GM18519 (cell line): ENCODE results near the gene TMEM14A.

Source experiments
- ATAC-seq: cut with Tn5 transposase; IDR thresholded peaks from one replicate; pipeline ENCODE4 v1.9.1; 2021; ENCODE audit warnings: mild to moderate bottlenecking, moderate library complexity; ENCODE audit not compliant: unreplicated experiment, low FRiP score

TMEM14A gene, protein sequence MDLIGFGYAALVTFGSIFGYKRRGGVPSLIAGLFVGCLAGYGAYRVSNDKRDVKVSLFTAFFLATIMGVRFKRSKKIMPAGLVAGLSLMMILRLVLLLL

DNA sequence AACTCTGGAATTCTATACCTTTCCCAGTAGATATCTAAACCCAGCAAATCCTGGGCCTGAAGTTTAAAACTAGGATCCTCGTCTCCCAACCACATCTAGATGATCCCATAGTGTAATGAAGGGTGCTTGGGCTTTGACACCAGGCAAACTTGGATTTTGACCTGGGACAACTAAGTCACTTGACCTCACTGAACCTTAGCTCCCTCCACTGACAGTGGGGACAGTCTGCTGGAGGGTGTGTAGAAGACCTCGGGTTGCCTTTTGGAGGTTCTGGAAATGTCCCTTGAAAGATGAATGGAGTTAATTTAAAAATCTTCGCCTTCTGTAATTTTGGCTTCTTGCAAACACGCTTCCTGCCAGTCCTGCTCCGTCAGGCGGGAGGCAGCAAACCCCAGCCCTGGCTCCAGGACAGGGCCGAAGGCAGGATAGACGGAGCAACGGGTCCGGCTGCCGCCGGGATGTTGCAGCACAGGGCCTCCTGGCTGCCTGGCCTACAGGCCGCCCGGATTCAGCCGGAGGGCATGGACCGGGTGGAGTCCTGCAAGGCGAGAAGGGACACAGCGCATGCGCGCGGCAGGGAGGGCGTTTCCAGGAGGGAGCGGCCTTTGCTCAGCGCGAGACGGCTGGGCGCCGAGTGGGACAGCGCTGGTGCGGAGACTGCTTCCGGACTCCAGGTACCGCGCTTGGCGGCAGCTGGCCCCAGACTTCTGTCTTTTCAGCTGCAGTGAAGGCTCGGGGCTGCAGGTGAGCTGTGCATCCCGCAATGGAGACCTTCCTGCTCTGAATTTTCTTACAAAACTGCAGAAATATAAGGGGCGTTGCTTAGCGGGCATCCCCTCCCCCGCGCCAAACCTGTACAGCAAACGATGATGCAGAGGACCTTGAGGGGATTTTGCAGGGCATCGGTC is at the start of gene TMEM14A:
Gene TMEM14A, plus strand, starts transcription at position 612 of the 908 bp plus-strand sequence. CDS start 5,990 bp downstream, outside the sequence.
- ATAC-seq, result peak; percentile 90

DNA sequence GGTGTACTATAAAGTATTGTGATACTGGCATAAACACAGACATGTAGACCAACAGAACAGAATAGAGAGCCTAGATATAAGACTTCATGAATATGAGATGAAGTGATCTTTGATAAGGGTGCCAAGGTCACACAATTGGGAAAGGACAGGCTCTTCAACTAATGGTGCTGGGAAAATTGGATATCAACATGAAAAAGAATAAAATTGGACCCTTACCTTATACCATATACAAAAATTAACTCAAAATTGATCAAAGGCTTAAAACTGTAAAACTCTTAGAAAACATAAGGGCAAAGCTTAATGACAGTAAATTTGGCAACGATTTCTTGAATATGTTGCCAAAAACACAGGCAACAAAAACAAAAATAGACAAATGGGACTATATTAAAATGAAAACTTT is 49.3 kb upstream of the TMEM14A start:
- ATAC-seq, result no peak

DNA sequence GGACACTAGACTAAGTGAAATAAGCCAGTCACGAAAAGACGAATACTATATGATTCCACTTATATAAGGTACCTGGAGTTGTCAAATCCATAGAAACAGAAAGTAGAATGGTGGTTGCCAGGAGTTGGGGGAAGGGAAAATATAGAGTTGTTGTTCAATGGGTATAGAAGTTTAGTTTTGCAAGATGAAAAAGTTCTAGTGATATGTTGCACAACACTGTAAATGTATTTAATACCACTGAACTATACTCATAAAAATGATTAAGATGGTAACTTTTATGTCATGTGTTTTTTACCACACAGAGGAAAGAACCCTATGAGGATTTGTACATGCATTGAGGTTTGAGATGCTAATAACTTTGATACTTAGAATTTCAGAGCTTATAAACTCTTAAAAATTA is 48.1 kb upstream of the TMEM14A start:
- no peak for ATAC-seq

DNA sequence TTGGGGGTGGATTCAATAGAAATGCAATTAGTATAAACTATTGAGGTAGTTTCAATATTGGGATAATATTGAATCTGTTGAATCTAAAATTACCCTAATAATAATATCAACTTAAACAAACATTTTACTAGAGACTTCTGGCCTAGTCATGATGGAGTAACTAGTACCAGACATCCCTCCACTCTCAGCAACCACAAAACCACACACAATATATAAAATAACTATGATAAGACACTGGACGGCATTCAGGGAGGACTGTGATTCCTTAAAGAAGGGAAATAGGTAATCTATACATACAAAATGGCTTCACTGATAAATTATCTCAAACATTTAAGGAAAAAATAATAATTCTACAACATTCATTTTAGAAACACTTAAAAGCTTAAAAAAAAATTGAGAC is 38.9 kb upstream of the TMEM14A start:
- no peak for ATAC-seq

DNA sequence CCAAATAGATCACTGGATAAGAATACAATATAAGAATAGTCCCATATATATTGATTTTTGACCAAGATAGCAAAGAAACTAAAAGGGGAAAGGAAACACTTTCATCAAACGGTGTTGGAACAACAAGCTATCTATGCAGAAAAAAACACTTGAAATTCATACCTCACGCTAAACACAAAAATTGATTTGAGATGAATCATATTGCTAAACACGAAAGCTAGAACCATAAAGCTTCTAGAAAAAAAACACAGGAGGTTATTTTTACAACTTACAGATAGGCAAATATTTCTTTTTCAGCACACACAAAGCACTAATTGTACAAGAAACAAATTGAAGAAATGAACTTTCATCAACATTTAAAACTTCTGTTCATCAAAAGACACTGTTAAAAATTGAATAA is 36.7 kb upstream of the TMEM14A start:
- no peak for ATAC-seq

DNA sequence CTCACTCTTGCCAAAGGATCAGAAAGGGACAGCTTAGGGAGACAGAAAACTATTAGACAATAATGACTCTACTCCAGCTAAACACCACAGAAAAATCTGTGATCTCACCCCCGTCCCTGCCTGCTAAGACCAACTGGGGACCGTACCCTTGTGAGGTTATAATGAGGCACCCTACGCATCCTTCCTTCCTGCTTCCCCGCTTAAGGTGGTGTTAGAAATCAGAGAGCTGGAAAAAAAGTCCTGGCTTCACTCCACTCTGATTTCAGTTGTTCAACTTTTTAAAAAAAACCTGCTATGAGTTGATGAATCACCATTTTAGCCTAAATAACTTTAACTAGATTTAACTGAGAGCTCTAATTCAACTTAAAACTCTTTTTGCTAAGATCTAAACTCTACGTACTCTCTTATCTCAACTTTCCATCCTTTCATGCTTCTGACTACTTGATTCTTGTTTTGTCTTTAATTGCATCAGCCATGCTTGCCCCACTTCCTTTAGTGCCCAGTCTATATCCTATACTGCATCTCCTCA is 35.8 kb upstream of the TMEM14A start:
- no peak for ATAC-seq

DNA sequence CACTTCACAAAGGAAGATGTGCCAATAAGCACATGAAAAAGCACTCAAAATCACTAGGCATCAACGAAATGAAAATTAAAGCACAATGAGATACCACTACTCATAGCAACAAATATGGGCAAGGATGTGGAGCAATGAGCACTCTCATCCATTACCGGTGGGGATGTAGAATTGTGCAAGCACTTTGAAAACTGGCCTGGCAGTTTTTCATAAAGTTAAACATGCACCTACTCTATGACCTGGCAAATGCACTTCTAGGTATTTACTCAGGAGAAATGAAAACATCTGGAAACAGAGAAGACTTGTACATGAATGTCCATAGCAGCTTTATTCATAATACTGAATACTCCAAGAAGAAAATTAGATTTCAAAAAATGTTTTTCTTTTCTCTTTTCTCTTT is 34.1 kb upstream of the TMEM14A start:
- no peak for ATAC-seq

DNA sequence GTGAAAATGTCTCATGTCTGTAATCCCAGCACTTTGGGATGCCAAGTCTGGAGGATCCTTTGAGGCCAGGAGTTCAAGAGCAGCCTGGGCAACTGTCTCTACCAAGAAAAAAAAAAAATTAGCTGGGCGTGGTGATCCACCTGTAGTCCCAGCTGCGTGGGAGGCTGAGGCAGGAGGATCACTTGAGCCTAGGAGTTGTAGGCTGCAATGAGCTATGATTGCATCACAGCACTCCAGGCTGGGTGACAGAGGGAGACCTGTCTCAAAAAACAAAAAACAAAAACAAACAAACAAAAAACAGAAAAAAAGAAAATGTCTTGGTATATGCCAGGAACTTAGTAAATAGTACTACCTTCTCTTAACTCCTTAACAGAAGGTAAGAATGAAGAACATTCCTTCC is 31.4 kb upstream of the TMEM14A start:
- ATAC-seq, result no peak

DNA sequence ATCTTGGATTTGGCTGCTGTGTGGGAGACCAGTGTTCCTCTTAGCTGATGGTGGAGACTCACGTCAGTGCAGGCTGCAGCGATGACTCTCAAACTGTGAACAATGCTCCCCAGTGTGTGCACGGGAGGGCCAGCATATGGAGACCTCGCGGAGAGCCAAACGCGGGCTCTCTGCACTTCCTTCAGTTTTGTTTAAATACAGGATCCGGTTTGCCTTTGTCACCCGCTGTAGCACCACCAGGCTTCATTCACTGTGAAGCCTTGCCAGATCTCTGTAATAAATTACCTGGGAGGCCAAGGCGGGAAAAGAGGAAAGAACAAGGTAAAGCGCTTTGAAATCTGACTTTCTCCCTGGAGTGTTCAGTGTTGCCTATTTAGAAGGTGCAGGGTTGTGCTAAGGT is 30.7 kb upstream of the TMEM14A start:
- ATAC-seq, result no peak

DNA sequence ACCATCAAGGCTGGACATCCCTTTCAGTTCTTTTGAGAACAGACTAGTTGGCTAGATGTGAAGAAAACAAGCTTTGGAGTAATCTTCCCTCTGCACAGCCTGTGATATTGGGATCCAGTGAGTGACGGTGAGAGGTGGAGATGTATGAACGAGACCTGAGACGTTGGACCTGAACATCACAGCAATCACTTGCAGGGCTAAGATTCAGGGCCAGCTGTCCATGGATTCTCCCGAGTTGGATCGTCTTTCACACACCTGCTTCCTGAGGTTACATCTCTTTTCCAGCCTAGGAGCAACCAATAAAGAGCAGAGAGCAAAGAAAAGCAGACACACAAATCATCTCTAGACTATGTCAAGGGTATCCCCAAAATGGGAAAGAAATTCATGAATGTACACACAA is 30.0 kb upstream of the TMEM14A start:
- no peak for ATAC-seq

DNA sequence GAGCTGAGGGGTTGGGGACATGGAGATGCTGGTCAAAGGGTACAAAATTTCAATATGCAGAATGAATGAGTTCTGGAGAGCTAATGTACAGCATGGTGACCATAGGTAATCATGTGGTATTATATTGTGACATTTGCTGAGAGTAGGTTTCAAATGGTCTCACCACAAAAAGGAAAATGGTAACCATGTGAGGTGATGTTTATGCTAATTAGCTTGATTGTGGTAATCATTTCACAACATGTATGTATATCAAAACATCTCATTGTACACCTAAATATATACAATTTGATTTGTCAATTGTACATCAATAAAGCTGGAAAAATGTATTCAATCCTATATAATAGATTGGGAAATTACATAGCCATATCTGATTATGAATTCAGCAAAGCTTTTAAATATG is 29.5 kb upstream of the TMEM14A start:
- ATAC-seq, result no peak

DNA sequence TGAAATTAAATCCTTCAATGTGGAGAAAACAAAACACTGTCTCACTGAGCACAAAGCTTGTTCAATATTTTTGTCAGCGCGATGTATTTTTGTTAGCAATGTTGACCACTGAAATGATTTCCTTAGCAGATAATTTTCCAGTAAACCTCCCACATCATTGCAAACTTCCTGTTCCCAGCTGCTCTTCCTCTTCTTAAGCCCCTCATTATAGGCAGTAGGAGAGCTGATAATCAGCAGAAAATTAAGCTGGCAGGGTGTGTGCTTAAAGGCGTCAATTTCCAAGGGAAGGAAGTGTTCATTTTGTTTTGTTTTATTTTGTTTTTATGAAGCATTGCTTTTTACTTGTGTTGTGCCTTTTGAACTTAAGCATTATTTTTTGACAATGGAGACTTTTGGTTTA is 29.1 kb upstream of the TMEM14A start:
- ATAC-seq, result no peak

DNA sequence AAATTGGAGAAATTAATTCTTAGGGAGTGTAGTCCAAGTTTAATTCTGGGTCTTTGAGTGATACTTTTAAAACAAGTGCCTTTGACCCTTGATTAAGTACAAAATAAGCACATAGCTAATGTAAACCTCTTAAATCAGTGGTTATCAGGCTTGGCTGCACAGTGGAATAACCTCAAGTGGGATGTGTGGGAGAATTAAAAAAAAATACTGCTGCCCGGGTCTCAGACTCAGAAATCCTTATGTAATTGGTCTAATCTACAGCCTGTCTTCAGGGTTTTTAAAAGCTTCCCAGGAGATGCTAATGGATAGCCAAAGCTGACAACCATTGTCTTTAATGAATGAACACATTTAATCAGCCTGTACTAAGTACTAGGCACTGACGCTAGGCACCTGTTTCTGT is 28.5 kb upstream of the TMEM14A start:
- no peak for ATAC-seq

DNA sequence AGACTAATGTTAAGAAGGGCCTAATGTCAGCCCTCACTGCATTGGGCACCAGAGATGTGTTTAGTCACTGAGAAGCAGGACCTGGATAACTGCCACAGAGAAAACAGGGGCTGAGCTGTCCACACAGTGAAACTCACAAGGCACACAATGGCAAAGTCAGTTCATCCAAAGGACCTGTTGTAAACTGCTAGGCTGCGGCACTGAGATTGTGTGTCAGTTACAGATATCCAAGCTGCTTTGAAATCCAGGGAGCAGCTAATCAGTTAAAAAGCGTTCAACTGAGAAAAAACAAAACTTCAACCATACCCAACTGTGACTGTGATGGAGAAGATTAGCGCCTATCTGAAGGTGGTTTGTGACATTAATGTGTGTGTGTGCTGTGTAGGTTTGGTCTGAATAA is 27.8 kb upstream of the TMEM14A start:
- ATAC-seq, result no peak

DNA sequence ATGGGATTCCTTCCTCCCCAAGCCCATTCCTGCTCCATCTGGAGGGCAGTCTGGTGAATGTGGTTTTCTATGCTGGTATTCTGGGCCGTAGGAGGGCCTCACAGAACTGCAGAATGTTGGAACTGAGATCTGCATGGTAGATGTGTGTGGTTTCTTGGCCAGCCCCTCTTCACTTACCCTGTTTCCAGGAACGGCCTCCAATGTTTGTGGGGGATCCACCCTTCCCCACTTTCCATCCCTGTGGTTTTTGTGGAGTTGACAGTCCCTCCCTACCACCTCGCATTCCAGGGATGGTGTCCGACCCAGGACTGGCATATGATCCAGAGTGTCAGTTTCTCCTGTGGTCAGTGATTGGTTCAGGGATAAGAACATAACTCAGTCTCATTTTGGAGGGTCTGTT is 26.7 kb upstream of the TMEM14A start:
- ATAC-seq, result no peak

DNA sequence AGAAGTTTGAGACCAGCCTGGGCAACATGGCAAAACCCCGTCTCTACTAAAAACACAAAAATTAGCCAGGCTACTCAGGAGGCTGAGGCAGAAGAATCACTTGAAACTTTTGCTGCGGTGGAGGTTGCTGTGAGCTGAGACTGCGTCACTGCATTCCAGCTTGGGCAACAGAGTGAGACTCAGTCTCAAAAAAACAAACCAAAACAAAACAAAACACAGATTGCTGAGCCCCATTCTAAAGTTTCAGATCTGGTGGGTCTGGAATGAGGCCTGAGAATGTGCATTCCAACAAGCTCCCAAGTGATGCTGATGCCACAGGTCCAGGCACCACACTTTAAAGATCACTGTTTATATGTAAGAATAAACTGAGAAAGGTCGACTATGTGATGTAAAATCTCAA is 24.9 kb upstream of the TMEM14A start:
- no peak for ATAC-seq

DNA sequence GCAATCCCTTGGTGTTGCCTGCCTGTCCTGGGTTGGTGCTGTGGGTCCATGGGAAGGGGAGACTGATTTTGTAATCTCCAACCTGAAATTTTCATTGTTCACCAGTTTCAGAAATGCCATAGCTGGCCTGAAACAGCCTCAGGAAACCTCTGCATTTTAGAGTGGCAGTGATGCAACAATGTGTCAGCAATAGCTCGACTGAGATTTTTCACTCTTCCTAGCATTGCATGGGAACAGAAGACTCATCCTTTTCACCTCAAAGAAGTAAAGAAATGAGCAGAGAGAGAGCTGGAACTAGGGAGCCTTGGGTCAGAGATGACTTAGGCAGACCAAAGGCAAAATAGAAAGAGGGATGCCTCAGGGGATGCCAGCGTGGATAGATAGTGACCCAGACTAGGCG is 23.7 kb upstream of the TMEM14A start:
- no peak for ATAC-seq

DNA sequence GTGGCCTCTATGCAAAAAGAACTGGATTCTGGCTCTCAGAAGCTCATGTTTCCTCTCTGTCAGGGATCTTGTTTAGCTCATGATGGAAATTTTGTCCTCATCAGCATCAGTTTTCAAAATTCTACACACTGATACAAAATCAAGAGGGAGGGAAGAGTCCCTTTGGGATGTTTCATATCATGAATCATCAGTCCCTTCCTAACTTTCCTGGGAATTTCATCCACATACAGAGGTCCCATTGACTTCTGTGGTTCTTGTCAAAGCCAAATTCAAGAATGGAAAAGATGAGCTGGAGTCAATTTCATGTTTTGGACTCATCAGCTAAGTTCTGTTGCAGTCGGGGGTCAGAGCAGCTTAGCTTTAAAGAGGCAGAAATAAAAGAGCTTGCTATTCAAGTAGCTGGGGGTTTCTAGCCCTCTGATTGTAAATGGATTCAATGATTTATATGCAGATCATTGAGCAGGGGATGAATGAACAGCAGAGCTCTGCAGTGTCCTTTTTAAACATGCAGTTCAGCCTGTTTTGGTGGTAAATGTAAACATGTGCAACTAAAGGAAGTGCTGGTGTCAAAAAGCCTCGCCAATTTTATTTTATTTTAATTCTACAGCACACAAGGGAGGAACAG is 21.3 kb upstream of the TMEM14A start:
- no peak for ATAC-seq

DNA sequence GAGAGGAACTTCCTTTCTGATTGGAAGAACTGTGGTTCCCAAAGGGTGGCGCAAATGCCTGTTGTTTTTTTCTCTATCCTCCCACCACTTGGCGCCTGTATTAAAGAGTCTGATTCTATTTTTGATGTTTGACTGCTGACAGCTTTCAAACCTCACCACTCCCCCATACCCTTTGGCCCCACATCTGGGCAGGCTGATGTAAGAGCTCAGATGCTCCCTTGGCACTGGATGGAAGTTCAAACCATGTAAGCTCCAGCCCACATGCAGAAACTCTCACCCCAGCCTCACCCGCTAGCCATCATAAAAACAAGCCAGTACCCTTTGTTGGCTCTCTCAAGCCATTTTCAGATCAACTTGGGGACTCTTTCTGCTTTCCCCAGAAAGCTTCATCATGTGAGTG is 20.0 kb upstream of the TMEM14A start:
- ATAC-seq, result no peak

DNA sequence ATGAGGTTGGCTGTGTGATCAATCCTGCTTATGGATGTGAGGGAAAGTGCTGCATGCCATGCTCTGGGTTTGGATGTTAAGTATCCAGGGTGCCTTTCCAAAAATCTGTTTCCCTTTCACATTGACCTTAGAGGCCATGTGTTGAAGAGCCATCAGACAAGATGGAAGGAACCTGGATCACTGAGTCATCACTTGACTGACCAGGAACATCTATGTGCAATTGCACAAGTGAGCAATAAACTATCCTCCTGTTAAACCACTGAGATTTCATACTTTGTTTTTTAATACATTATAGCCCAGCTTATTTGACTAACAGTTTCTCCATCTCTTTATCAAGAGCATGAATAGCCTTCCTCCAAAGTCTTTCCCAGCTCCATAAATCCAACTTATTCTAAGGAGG is 17.8 kb upstream of the TMEM14A start:
- no peak for ATAC-seq

DNA sequence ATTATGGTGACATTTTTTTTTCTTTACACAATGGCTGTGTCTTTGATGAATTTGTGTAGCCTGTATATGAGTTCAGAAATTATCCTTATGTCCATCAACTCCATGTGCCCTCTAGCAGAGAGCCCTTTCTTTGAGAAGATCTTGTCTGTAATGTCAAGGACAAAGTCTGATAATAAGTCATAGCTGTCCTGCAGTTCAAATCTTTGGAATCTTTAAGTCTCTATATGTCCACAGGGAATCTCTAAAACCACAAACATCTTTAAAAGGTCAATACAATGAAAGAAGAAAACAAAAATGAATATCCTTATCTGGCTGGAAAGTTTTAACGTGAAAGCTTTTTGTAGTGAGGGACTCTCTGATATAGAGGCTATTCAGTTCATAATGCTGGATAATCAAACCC is 16.9 kb upstream of the TMEM14A start:
- no peak for ATAC-seq

DNA sequence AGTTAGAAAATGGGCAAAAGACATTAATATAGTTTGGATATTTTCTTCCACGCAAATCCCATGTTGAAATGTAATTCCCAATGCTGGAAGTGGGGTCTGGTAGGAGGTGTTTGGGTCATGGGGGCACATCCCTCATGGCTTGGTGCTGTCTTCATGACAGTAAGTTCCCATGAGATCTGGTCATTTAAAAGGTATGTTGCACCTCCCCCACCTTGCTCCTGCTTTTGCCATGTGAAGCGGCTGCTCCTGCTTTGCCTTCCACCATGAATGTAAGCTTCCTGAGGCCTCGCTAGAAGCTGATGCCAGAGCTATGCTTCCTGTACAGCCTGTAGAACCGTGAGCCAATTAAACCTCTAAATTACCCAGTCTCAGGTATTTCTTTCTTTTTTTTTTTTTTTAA is 16.3 kb upstream of the TMEM14A start:
- ATAC-seq, result no peak
